HG02973 (cell line): ENCODE measurements around the gene GRIN2A.

Experiments
- ATAC-seq: cut with Tn5 transposase; IDR thresholded peaks from one replicate; pipeline ENCODE4 v1.9.1; 2021; ENCODE audit warnings: moderate library complexity; ENCODE audit not compliant: unreplicated experiment

GRIN2A gene

GRCh38 chr16:9791556-9791955 lies 390.7 kb downstream of the GRIN2A start:
- no peak for ATAC-seq

GRCh38 chr16:9790199-9790598 lies 392.0 kb downstream of the GRIN2A start:
- no peak for ATAC-seq

GRCh38 chr16:9787717-9788116 lies 394.5 kb downstream of the GRIN2A start:
- no peak for ATAC-seq

GRCh38 chr16:9780831-9781230 lies 401.4 kb downstream of the GRIN2A start:
- ATAC-seq = no peak

GRCh38 chr16:9778849-9779248 lies 403.4 kb downstream of the GRIN2A start:
- ATAC-seq = no peak

- ATAC-seq = no peak
Measured at GRCh38 chr16:9775998-9776397, 406.2 kb downstream of the GRIN2A start.

GRCh38 chr16:9773289-9773688 lies 408.9 kb downstream of the GRIN2A start:
- ATAC-seq = no peak

- ATAC-seq = no peak
Measured at GRCh38 chr16:9772526-9773225, 409.6 kb downstream of the GRIN2A start.

- ATAC-seq = no peak
Measured at GRCh38 chr16:9766891-9767290, 415.3 kb downstream of the GRIN2A start.

- no peak for ATAC-seq
Measured at GRCh38 chr16:9763505-9763904, 418.7 kb downstream of the GRIN2A start.

GRCh38 chr16:9761870-9762269 lies 420.4 kb downstream of the GRIN2A start:
- ATAC-seq = no peak

- ATAC-seq = no peak
Measured at GRCh38 chr16:9757687-9758086, 424.5 kb downstream of the GRIN2A start.

- no peak for ATAC-seq
Measured at GRCh38 chr16:9756434-9756833, 425.8 kb downstream of the GRIN2A start.

- ATAC-seq = no peak
Measured at GRCh38 chr16:9755081-9755480, 427.1 kb downstream of the GRIN2A start.

GRCh38 chr16:9741776-9742175 lies 440.5 kb downstream of the GRIN2A start:
- ATAC-seq = no peak

- no peak for ATAC-seq
Measured at GRCh38 chr16:9739301-9739700, 442.9 kb downstream of the GRIN2A start.

GRCh38 chr16:9738690-9739089 lies 443.5 kb downstream of the GRIN2A start:
- no peak for ATAC-seq

- ATAC-seq = no peak
Measured at GRCh38 chr16:9736547-9736946, 445.7 kb downstream of the GRIN2A start.

GRCh38 chr16:9723136-9723535 lies 459.1 kb downstream of the GRIN2A start:
- ATAC-seq = no peak

- ATAC-seq = no peak
Measured at GRCh38 chr16:9713907-9714306, 468.3 kb downstream of the GRIN2A start.

- no peak for ATAC-seq
Measured at GRCh38 chr16:9713156-9713555, 469.1 kb downstream of the GRIN2A start.

- no peak for ATAC-seq
Measured at GRCh38 chr16:9708972-9709620, 473.1 kb downstream of the GRIN2A start.
